Measurements from ENCODE around the gene NOX5.

- no peak for TF ChIP-seq POLR2A (IDR thresholded peaks at IDR 0.05; ENCODE audit: low read depth, low read length)
- TF ChIP-seq POLR2AphosphoS5 (IDR thresholded peaks at IDR 0.05; ENCODE audit: low read depth, low read length), result no peak
Measured at GRCh38 chr15:69091654-69092053, 77.2 kb downstream of the NOX5 start.

Data from GM12892 (cell line).